HCT116 (cell line): Measurements from ENCODE around the gene GCN1. TPM values are rescaled to one million over a fixed set of nuclear protein-coding genes. Genes with fewer than 3 reads are reported as not detected.

Experiments used
- ATAC-seq: fragments of 200-7000 bp; cut with Tn5 transposase; 2 replicates; pipeline ENCODE4 v1.9.1; 2020; ENCODE audit warnings: mild to moderate bottlenecking, moderate library complexity
- BruUV-seq: library from RNA; stranded (reverse); fragments of 400-500 nt; replicated peaks from 2 replicates; lab custom pipeline; 2021; lab: Mats Ljungman, UMichigan
- CTCF ChIA-PET: fragments of 300-600 bp; sonication (Branson Sonifier 250); formaldehyde crosslinking; loops from one replicate; lab custom pipeline; 2021; ENCODE audit warnings: antibody characterized with exemption; lab: Charles Lee
- POLR2A ChIA-PET: fragments of 300-600, 350-600 bp; sonication (Branson Sonifier 250); formaldehyde crosslinking; loops from one replicate; lab custom pipeline; 2021; ENCODE audit warnings: antibody characterized with exemption; lab: Charles Lee
- RAD21 ChIA-PET, 2 experiments: fragments of 300-600 bp; sonication (Branson Sonifier 250); formaldehyde crosslinking; loops; one replicate each; lab custom pipeline; 2023; ENCODE audit warnings: low total read pairs in 2 of 2; ENCODE audit not compliant: uncharacterized antibody in 2 of 2, unreplicated experiment in 2 of 2, low non-redundant PET in 1 of 2; lab: Charles Lee
- DNase-seq: peaks from one replicate; pipeline ENCODE4 v3.0.0-alpha.2; 2010; ENCODE audit warnings: low read depth, low spot score
- H2AFZ ChIP-seq: fragments of 200-600 bp; shearing (Covaris generic), sonication (generic); 2 replicates; pipeline ENCODE4 v1.6.1; 2017; ENCODE audit warnings: low read depth, mixed run types, mixed read lengths, antibody characterized with exemption, low read length; ENCODE audit not compliant: poor library complexity, severe bottlenecking
- H3K27ac ChIP-seq: 2 replicates; pipeline ENCODE4 v1.5.1; 2012; ENCODE audit warnings: low read depth, low read length
- H3K27me3 ChIP-seq: fragments of 200-600 bp; sonication (generic); 2 replicates; pipeline ENCODE4 v1.6.1; 2016; ENCODE audit warnings: mixed run types, low read length, mixed read lengths; ENCODE audit not compliant: insufficient read depth
- H3K36me3 ChIP-seq, 2 experiments: fragments of 200-500 bp in 1 of 2; fragments of 200-600 bp in 1 of 2; sonication (Bioruptor generic) in 1 of 2; sonication (generic) in 1 of 2; 2 replicates each; pipeline versions ENCODE4 v1.5.1 to v1.6.1; 2014 to 2016; ENCODE audit warnings: low read length in 2 of 2, inconsistent platforms in 1 of 2, mixed read lengths in 1 of 2, mixed run types in 1 of 2; ENCODE audit not compliant: insufficient read depth in 2 of 2, control insufficient read depth in 1 of 2
- H3K4me1 ChIP-seq, 2 experiments: fragments of 200-600 bp in 1 of 2; sonication (generic) in 1 of 2; 2 replicates each; pipeline versions ENCODE4 v1.5.1 to v1.6.1; 2012 to 2017; ENCODE audit warnings: low read length in 2 of 2, inconsistent platforms in 1 of 2, mild to moderate bottlenecking in 1 of 2, mixed read lengths in 1 of 2, mixed run types in 1 of 2, moderate library complexity in 1 of 2; ENCODE audit not compliant: insufficient read depth in 2 of 2, control insufficient read depth in 1 of 2
- H3K4me2 ChIP-seq: fragments of 200-600 bp; sonication (generic); 2 replicates; pipeline ENCODE4 v1.6.1; 2017; ENCODE audit warnings: mixed run types, low read length, mixed read lengths
- H3K4me3 ChIP-seq, 2 experiments: fragments of 200-600 bp in 1 of 2; sonication (generic) in 1 of 2; replicated peaks in 1 of 2; 2 replicates each; pipeline ENCODE4 v1.5.1; 2011 to 2016; ENCODE audit warnings: low read length in 2 of 2, control low read depth in 1 of 2, low read depth in 1 of 2, mild to moderate bottlenecking in 1 of 2, mixed read lengths in 1 of 2, mixed run types in 1 of 2
- H3K79me2 ChIP-seq: fragments of 200-600 bp; sonication (generic); 2 replicates; pipeline ENCODE4 v1.6.1; 2017; ENCODE audit warnings: mild to moderate bottlenecking, mixed run types, low read length, moderate library complexity, mixed read lengths; ENCODE audit not compliant: insufficient read depth
- H3K9ac ChIP-seq: fragments of 200-600 bp; sonication (generic); 2 replicates; pipeline ENCODE4 v1.6.1; 2016; ENCODE audit warnings: low read length, mixed read lengths
- H3K9me2 ChIP-seq: fragments of 200-600 bp; sonication (generic), shearing (Covaris generic); 2 replicates; pipeline ENCODE4 v1.6.1; 2017; ENCODE audit warnings: mixed run types, mild to moderate bottlenecking, moderate library complexity; ENCODE audit not compliant: insufficient read depth
- H3K9me3 ChIP-seq, 2 experiments: fragments of 200-500 bp in 1 of 2; fragments of 200-600 bp in 1 of 2; sonication (Bioruptor generic) in 1 of 2; sonication (generic) in 1 of 2; 2 replicates each; pipeline ENCODE4 v1.6.1; 2014 to 2017; ENCODE audit warnings: low read length in 2 of 2, mixed read lengths in 2 of 2, inconsistent platforms in 1 of 2, low read depth in 1 of 2, mild to moderate bottlenecking in 1 of 2, mixed run types in 1 of 2, moderate library complexity in 1 of 2; ENCODE audit not compliant: control insufficient read depth in 1 of 2, insufficient read depth in 1 of 2
- H4K20me1 ChIP-seq: fragments of 200-600 bp; sonication (generic), shearing (Covaris generic); 2 replicates; pipeline ENCODE4 v1.6.1; 2017; ENCODE audit warnings: mixed run types, mild to moderate bottlenecking, moderate library complexity; ENCODE audit not compliant: insufficient read depth
- CBX3 ChIP-seq: IDR thresholded peaks from 2 replicates; pipeline ENCODE4 v1.6.1; 2012; ENCODE audit warnings: low read depth
- CEBPB ChIP-seq: IDR thresholded peaks from 2 replicates; pipeline ENCODE4 v1.6.1; 2012; ENCODE audit warnings: low read depth
- EGR1 ChIP-seq: IDR thresholded peaks from 2 replicates; pipeline ENCODE4 v1.6.1; 2012; ENCODE audit warnings: low read depth
- EZH2phosphoT487 ChIP-seq: fragments of 200-600 bp; IDR thresholded peaks from 2 replicates; pipeline ENCODE4 v1.6.1; 2018; ENCODE audit warnings: antibody characterized with exemption, borderline replicate concordance
- FOSL1 ChIP-seq: IDR thresholded peaks from 2 replicates; pipeline ENCODE4 v1.6.1; 2012; ENCODE audit warnings: low read depth
- RAD21 ChIP-seq: IDR thresholded peaks from 2 replicates; pipeline ENCODE4 v1.6.1; 2012; ENCODE audit warnings: low read depth, mild to moderate bottlenecking
- SIN3A ChIP-seq: IDR thresholded peaks from 2 replicates; pipeline ENCODE4 v1.6.1; 2012; ENCODE audit warnings: low read depth
- SP1 ChIP-seq: IDR thresholded peaks from 2 replicates; pipeline ENCODE4 v1.6.1; 2012; ENCODE audit warnings: low read depth
- SRF ChIP-seq: IDR thresholded peaks from 2 replicates; pipeline ENCODE4 v1.6.1; 2012; ENCODE audit warnings: low read depth
- ZFX ChIP-seq: fragments of 450-650 bp; IDR thresholded peaks from 2 replicates; pipeline ENCODE4 v1.6.1; 2017
- ZNF274 ChIP-seq: fragments of 200-500 bp; sonication (Bioruptor generic); IDR thresholded peaks from 2 replicates; pipeline ENCODE4 v1.6.1; 2014; ENCODE audit warnings: mild to moderate bottlenecking, low read depth, low read length, inconsistent platforms
- intact Hi-C: fragments of 100-400 bp; cut with micrococcal nuclease; formaldehyde crosslinking; loops from 2 replicates; pipeline ENCODE4 v1.10.0; 2022
- total RNA-seq: library from RNA; stranded (reverse); gene quantifications from one replicate; pipeline ENCODE4 v1.2.1, GENCODE V29; 2021; ENCODE audit not compliant: unreplicated experiment
- TF ChIP-seq, protein P1 (sequence below): IDR thresholded peaks from 2 replicates; pipeline ENCODE4 v1.6.1; 2012
- TF ChIP-seq, protein P2 (sequence below): IDR thresholded peaks from 2 replicates; pipeline ENCODE4 v1.6.1; 2011; ENCODE audit warnings: mild to moderate bottlenecking, low read length, moderate library complexity; ENCODE audit not compliant: insufficient replicate concordance; ENCODE audit errors: extremely low read depth

Gene GCN1
- total RNA-seq, 1 experiment from 2014 or later = 184 TPM

- DNase-seq (no peak), ATAC-seq (no peak)
- Histone ChIP-seq H3K4me1 (no peaks in the 10 kb centered on the region), H3K79me2 (no peaks in the 10 kb centered on the region), H3K9ac (no peak overlapping the region), H3K4me3 (no peak overlapping the region), H3K9me2 (no peaks in the 10 kb centered on the region), H2AFZ (no peak overlapping the region), H3K36me3 (peaks cover 36 to 41% of the 10 kb centered on the region in 2 experiments; a peak in 3 of 4 replicates), H3K9me3 (no peaks in the 10 kb centered on the region), H3K4me2 (no peak overlapping the region), H4K20me1 (no peaks in the 10 kb centered on the region), H3K27ac (no peak overlapping the region), H3K27me3 (no peaks in the 10 kb centered on the region)
- POLR2A ChIA-PET = interaction anchor here (0.9 to 2.0 kb wide), 2 partner anchors 10 to 80 kb away, joined by 3 to 16 read pairs; partner anchors contain the start of gene RPLP0
- TF ChIP-seq CBX3 (no peak), CEBPB (no peak), EGR1 (no peak), ZFX (no peak), ZNF274 (no peak), SP1 (no peak), SRF (no peak), SIN3A (no peak), FOSL1 (no peak), EZH2phosphoT487 (no peak), RAD21 (no peak)
- TF ChIP-seq, protein P1, sequence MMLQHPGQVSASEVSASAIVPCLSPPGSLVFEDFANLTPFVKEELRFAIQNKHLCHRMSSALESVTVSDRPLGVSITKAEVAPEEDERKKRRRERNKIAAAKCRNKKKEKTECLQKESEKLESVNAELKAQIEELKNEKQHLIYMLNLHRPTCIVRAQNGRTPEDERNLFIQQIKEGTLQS = no peak
- TF ChIP-seq, protein P2, sequence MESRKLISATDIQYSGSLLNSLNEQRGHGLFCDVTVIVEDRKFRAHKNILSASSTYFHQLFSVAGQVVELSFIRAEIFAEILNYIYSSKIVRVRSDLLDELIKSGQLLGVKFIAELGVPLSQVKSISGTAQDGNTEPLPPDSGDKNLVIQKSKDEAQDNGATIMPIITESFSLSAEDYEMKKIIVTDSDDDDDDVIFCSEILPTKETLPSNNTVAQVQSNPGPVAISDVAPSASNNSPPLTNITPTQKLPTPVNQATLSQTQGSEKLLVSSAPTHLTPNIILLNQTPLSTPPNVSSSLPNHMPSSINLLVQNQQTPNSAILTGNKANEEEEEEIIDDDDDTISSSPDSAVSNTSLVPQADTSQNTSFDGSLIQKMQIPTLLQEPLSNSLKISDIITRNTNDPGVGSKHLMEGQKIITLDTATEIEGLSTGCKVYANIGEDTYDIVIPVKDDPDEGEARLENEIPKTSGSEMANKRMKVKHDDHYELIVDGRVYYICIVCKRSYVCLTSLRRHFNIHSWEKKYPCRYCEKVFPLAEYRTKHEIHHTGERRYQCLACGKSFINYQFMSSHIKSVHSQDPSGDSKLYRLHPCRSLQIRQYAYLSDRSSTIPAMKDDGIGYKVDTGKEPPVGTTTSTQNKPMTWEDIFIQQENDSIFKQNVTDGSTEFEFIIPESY = no peak
- RAD21 ChIA-PET = no interaction called here
- CTCF ChIA-PET = no interaction called here
- intact Hi-C loops = no loop called here
- BruUV-seq = TSS peak; percentile 67
Measured at GRCh38 chr12:120211243-120211903, 16.9 kb upstream of the GCN1 start.
